ENCODE results near the gene ELOVL6. TPM values are rescaled to one million over a fixed set of nuclear protein-coding genes. Genes with fewer than 3 reads are reported as not detected.

Gene ELOVL6
- polyA plus RNA-seq, 1 donor from 2014 or later, result 21.3 TPM

GRCh38 chr4:109998867-109999584 is 199.4 kb downstream of the ELOVL6 start:
- Histone ChIP-seq H4K20me1 (ENCODE audit: insufficient read depth) (no peaks in the 10 kb centered on the region), H3K9me2 (ENCODE audit: insufficient read depth, low read length) (no peaks in the 10 kb centered on the region), H3K79me2 (replicated peaks; ENCODE audit: insufficient read depth, low read length) (no peaks in the 10 kb centered on the region), H3K36me3 (ENCODE audit: insufficient read depth, low read length) (no peaks in the 10 kb centered on the region), H3K4me3 (ENCODE audit: low read length) (no peak overlapping the region), H3K9me3 (ENCODE audit: low read length) (no peaks in the 10 kb centered on the region), H3K9ac (ENCODE audit: low read length) (no peak overlapping the region), H2AFZ (ENCODE audit: low read depth, low read length) (no peak overlapping the region), H3F3A (ENCODE audit: insufficient read depth, low read length, poor library complexity, severe bottlenecking) (no peaks in the 10 kb centered on the region), H3K27ac (ENCODE audit: low read length) (no peak overlapping the region), H3K4me2 (ENCODE audit: low read length) (no peak overlapping the region), H3K27me3 (ENCODE audit: insufficient read depth, low read depth, low read length) (no peaks in the 10 kb centered on the region)
- TF ChIP-seq RAD21 (conservative IDR thresholded peaks at IDR 0.05) (peak; percentile 89), EP300 (conservative IDR thresholded peaks at IDR 0.05; ENCODE audit: poor library complexity, severe bottlenecking) (no peak), POLR2AphosphoS5 (IDR thresholded peaks at IDR 0.05) (no peak), TAF1 (IDR thresholded peaks at IDR 0.05; ENCODE audit: low read depth) (no peak), SMC3 (conservative IDR thresholded peaks at IDR 0.05; ENCODE audit: poor library complexity) (peak; percentile 83), CTCF (IDR thresholded peaks at IDR 0.05; ENCODE audit: poor library complexity, severe bottlenecking) (peak; percentile 89), MXI1 (conservative IDR thresholded peaks at IDR 0.05; ENCODE audit: poor library complexity, severe bottlenecking) (no peak)

GRCh38 chr4:109996526-109996925 is 201.9 kb downstream of the ELOVL6 start:
- no peaks in the 10 kb centered on the region for H3K9me2 ChIP-seq (ENCODE audit: insufficient read depth, low read length)
- no peaks in the 10 kb centered on the region for H3K79me2 ChIP-seq (replicated peaks; ENCODE audit: insufficient read depth, low read length)
- no peak overlapping the region for H3K27ac ChIP-seq (ENCODE audit: low read length)
- no peaks in the 10 kb centered on the region for H3K27me3 ChIP-seq (ENCODE audit: insufficient read depth, low read depth, low read length)
- H4K20me1 ChIP-seq (ENCODE audit: insufficient read depth), result no peaks in the 10 kb centered on the region
- H3K4me3 ChIP-seq (ENCODE audit: low read length), result no peak overlapping the region
- no peaks in the 10 kb centered on the region for H3K9me3 ChIP-seq (ENCODE audit: low read length)
- H3K4me2 ChIP-seq (ENCODE audit: low read length), result no peak overlapping the region
- TF ChIP-seq POLR2AphosphoS5 (IDR thresholded peaks at IDR 0.05) (no peak), TAF1 (IDR thresholded peaks at IDR 0.05; ENCODE audit: low read depth) (no peak), CTCF (IDR thresholded peaks at IDR 0.05; ENCODE audit: poor library complexity, severe bottlenecking) (no peak), EP300 (conservative IDR thresholded peaks at IDR 0.05; ENCODE audit: poor library complexity, severe bottlenecking) (no peak), MXI1 (conservative IDR thresholded peaks at IDR 0.05; ENCODE audit: poor library complexity, severe bottlenecking) (no peak), EZH2 (IDR thresholded peaks at IDR 0.05; ENCODE audit: borderline replicate concordance, insufficient read depth, low read length, poor library complexity, severe bottlenecking) (no peak), RAD21 (conservative IDR thresholded peaks at IDR 0.05) (no peak), SMC3 (conservative IDR thresholded peaks at IDR 0.05; ENCODE audit: poor library complexity) (no peak)
- TF ChIP-seq, protein P1, sequence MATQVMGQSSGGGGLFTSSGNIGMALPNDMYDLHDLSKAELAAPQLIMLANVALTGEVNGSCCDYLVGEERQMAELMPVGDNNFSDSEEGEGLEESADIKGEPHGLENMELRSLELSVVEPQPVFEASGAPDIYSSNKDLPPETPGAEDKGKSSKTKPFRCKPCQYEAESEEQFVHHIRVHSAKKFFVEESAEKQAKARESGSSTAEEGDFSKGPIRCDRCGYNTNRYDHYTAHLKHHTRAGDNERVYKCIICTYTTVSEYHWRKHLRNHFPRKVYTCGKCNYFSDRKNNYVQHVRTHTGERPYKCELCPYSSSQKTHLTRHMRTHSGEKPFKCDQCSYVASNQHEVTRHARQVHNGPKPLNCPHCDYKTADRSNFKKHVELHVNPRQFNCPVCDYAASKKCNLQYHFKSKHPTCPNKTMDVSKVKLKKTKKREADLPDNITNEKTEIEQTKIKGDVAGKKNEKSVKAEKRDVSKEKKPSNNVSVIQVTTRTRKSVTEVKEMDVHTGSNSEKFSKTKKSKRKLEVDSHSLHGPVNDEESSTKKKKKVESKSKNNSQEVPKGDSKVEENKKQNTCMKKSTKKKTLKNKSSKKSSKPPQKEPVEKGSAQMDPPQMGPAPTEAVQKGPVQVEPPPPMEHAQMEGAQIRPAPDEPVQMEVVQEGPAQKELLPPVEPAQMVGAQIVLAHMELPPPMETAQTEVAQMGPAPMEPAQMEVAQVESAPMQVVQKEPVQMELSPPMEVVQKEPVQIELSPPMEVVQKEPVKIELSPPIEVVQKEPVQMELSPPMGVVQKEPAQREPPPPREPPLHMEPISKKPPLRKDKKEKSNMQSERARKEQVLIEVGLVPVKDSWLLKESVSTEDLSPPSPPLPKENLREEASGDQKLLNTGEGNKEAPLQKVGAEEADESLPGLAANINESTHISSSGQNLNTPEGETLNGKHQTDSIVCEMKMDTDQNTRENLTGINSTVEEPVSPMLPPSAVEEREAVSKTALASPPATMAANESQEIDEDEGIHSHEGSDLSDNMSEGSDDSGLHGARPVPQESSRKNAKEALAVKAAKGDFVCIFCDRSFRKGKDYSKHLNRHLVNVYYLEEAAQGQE (IDR thresholded peaks at IDR 0.05; ENCODE audit: borderline replicate concordance), result no peak
- no peaks in the 10 kb centered on the region for H3F3A ChIP-seq (ENCODE audit: insufficient read depth, low read length, poor library complexity, severe bottlenecking)
- no peaks in the 10 kb centered on the region for H3K36me3 ChIP-seq (ENCODE audit: insufficient read depth, low read length)
- no peak overlapping the region for H3K9ac ChIP-seq (ENCODE audit: low read length)
- no peak overlapping the region for H2AFZ ChIP-seq (ENCODE audit: low read depth, low read length)
